Neural progenitor cell (in vitro differentiated cells): ENCODE measurements around the gene PPP2R2C. TPM values are rescaled to one million over a fixed set of nuclear protein-coding genes. Genes with fewer than 3 reads are reported as not detected.

Source experiments
- DNase-seq: peaks from one replicate; pipeline ENCODE4 v3.0.0-alpha.2; 2016; ENCODE audit warnings: low spot score
- H2AFZ ChIP-seq: fragments of 200-600 bp; sonication (generic); replicated peaks from 2 replicates; pipeline ENCODE4 v1.6.1; 2016; ENCODE audit warnings: antibody characterized with exemption
- H3F3A ChIP-seq: fragments of 200-600 bp; sonication (generic); 2 replicates; pipeline ENCODE4 v1.6.1; 2016; ENCODE audit warnings: antibody characterized with exemption, low read depth
- H3K27ac ChIP-seq: fragments of 200-600 bp; sonication (generic); 2 replicates; pipeline ENCODE4 v1.5.1; 2016; ENCODE audit warnings: mild to moderate bottlenecking
- H3K27me3 ChIP-seq: fragments of 200-600 bp; sonication (generic); 2 replicates; pipeline ENCODE4 v1.6.1; 2016; ENCODE audit warnings: mild to moderate bottlenecking, moderate library complexity
- H3K36me3 ChIP-seq: fragments of 200-600 bp; sonication (generic); 2 replicates; pipeline ENCODE4 v1.5.1; 2016
- H3K4me1 ChIP-seq: fragments of 200-600 bp; sonication (generic); 2 replicates; pipeline ENCODE4 v1.6.1; 2016; ENCODE audit warnings: mixed run types
- H3K4me2 ChIP-seq: fragments of 200-600 bp; sonication (generic); 2 replicates; pipeline ENCODE4 v1.6.1; 2016
- H3K4me3 ChIP-seq: fragments of 200-600 bp; sonication (generic); 2 replicates; pipeline ENCODE4 v1.5.1; 2016
- H3K79me2 ChIP-seq: fragments of 200-600 bp; sonication (generic); 2 replicates; pipeline ENCODE4 v1.6.1; 2016; ENCODE audit warnings: low read depth
- H3K9ac ChIP-seq: fragments of 200-600 bp; sonication (generic); 2 replicates; pipeline ENCODE4 v1.6.1; 2016
- H3K9me3 ChIP-seq: fragments of 200-600 bp; sonication (generic); 2 replicates; pipeline ENCODE4 v1.5.1; 2016; ENCODE audit warnings: low read depth
- H4K20me1 ChIP-seq: fragments of 200-600 bp; sonication (generic); 2 replicates; pipeline ENCODE4 v1.6.1; 2016; ENCODE audit warnings: low read depth
- H3K27ac Mint-ChIP-seq: 3 replicates; pipeline ENCODE4 v1.8.0; 2021; ENCODE audit warnings: mixed read lengths
- H3K27me3 Mint-ChIP-seq: 2 replicates; pipeline ENCODE4 v1.8.0; 2022; ENCODE audit warnings: low read depth, mild to moderate bottlenecking, inconsistent platforms, moderate library complexity, mixed read lengths; ENCODE audit not compliant: insufficient read depth
- H3K36me3 Mint-ChIP-seq: 3 replicates; pipeline ENCODE4 v1.8.0; 2021; ENCODE audit warnings: mixed read lengths
- H3K4me1 Mint-ChIP-seq: 3 replicates; pipeline ENCODE4 v1.8.0; 2021; ENCODE audit warnings: mixed read lengths
- H3K4me3 Mint-ChIP-seq: 3 replicates; pipeline ENCODE4 v1.8.0; 2021; ENCODE audit warnings: mild to moderate bottlenecking, moderate library complexity, mixed read lengths
- H3K9me3 Mint-ChIP-seq: 3 replicates; pipeline ENCODE4 v1.8.0; 2020; ENCODE audit warnings: mixed read lengths
- CTCF ChIP-seq: fragments of 200-600 bp; sonication (generic); IDR thresholded peaks from 2 replicates; pipeline ENCODE4 v1.5.1; 2017; ENCODE audit warnings: antibody characterized with exemption, mild to moderate bottlenecking
- EZH2 ChIP-seq: fragments of 200-600 bp; sonication (generic); IDR thresholded peaks from 2 replicates; pipeline ENCODE4 v1.6.1; 2017; ENCODE audit warnings: antibody characterized with exemption, mild to moderate bottlenecking, moderate library complexity
- EZH2phosphoT487 ChIP-seq: fragments of 200-600 bp; sonication (generic); IDR thresholded peaks from 2 replicates; pipeline ENCODE4 v1.6.1; 2017; ENCODE audit warnings: antibody characterized with exemption
- total RNA-seq: library from RNA; depleted of rRNA; stranded (reverse); fragments of >200 nt; gene quantifications from 2 replicates; pipeline ENCODE4 v1.2.3, GENCODE V29; 2015; ENCODE audit warnings: low replicate concordance

PPP2R2C gene
- total RNA-seq, 1 donor from 2014 or later, result 3.5 TPM

- H3F3A ChIP-seq, result no peaks in the 10 kb centered on the region
- H3K4me1 ChIP-seq, result peaks cover 6% of the 10 kb centered on the region
- H3K79me2 ChIP-seq, result peaks cover 5% of the 10 kb centered on the region
- H3K36me3 Mint-ChIP-seq, result peaks cover 2% of the 10 kb centered on the region
- H3K27ac Mint-ChIP-seq, result no peak overlapping the region
- no peak overlapping the region for H3K27ac ChIP-seq
- H2AFZ ChIP-seq, result no peak overlapping the region
- peaks cover 51% of the 10 kb centered on the region for H3K4me1 Mint-ChIP-seq
- H3K9me3 ChIP-seq, result no peaks in the 10 kb centered on the region
- peak overlapping the region; percentile 95 for H3K4me3 ChIP-seq
- H3K9ac ChIP-seq, result no peak overlapping the region
- H3K27me3 ChIP-seq, result peaks cover 16% of the 10 kb centered on the region
- TF ChIP-seq EZH2phosphoT487 (no peak), EZH2 (no peak), CTCF (no peak)
- no peaks in the 10 kb centered on the region for H3K36me3 ChIP-seq
- H3K27me3 Mint-ChIP-seq, result peaks cover 3% of the 10 kb centered on the region
- H4K20me1 ChIP-seq, result peaks cover 42% of the 10 kb centered on the region
- DNase-seq, result no peak
- peak overlapping the region; percentile 92 for H3K4me3 Mint-ChIP-seq
- no peaks in the 10 kb centered on the region for H3K9me3 Mint-ChIP-seq
- H3K4me2 ChIP-seq, result no peak overlapping the region
Measured at GRCh38 chr4:6271206-6271605, 201.2 kb downstream of the PPP2R2C start.

- DNase-seq, result no peak
- peaks cover 46% of the 10 kb centered on the region for H3K4me1 Mint-ChIP-seq
- Histone ChIP-seq H2AFZ (no peak overlapping the region), H3F3A (no peaks in the 10 kb centered on the region), H3K4me3 (peak overlapping the region; percentile 95), H3K4me1 (peaks cover 6% of the 10 kb centered on the region), H3K79me2 (peaks cover 5% of the 10 kb centered on the region), H3K4me2 (peak overlapping the region; percentile 93), H4K20me1 (peaks cover 37% of the 10 kb centered on the region), H3K27me3 (peaks cover 16% of the 10 kb centered on the region), H3K9ac (peak overlapping the region; percentile 17), H3K9me3 (no peaks in the 10 kb centered on the region), H3K36me3 (no peaks in the 10 kb centered on the region), H3K27ac (no peak overlapping the region)
- no peaks in the 10 kb centered on the region for H3K9me3 Mint-ChIP-seq
- TF ChIP-seq EZH2 (no peak), CTCF (no peak), EZH2phosphoT487 (no peak)
- H3K4me3 Mint-ChIP-seq, result peak overlapping the region; percentile 92
- H3K27ac Mint-ChIP-seq, result peak overlapping the region; percentile 54
- H3K36me3 Mint-ChIP-seq, result peaks cover 2% of the 10 kb centered on the region
- H3K27me3 Mint-ChIP-seq, result peaks cover 3% of the 10 kb centered on the region
Measured at GRCh38 chr4:6270636-6271121, 201.7 kb downstream of the PPP2R2C start.

Other genes starting within 250 kb of the PPP2R2C start
- 8.8 and 28.4 TPM in 2 replicates for gene WFS1, start 202.8 kb downstream of the PPP2R2C start, total RNA-seq
- gene MAN2B2, start 102.6 kb upstream of the PPP2R2C start, total RNA-seq, result 2.7 and 6.3 TPM in 2 replicates
- 162 and 178 TPM in 2 replicates for gene MRFAP1, start 168.1 kb upstream of the PPP2R2C start, total RNA-seq
- not detected in 2 replicates for gene S100P, start 221.3 kb upstream of the PPP2R2C start, total RNA-seq
- 90.6 and 141 TPM in 2 replicates for gene MRFAP1L1, start 237.3 kb upstream of the PPP2R2C start, total RNA-seq
- gene BLOC1S4, start 243.6 kb upstream of the PPP2R2C start, total RNA-seq, result 10.5 and 24.6 TPM in 2 replicates